ENCODE results near the gene ZNF672. TPM values are rescaled to one million over a fixed set of nuclear protein-coding genes. Genes with fewer than 3 reads are reported as not detected.

ZNF672 gene
- total RNA-seq, 4 donors from 2014 or later, result 15.0 to 34.3 (median 24.0) TPM

- no peak overlapping the region for H3K27ac ChIP-seq
- H3K36me3 ChIP-seq, result no peaks in the 10 kb centered on the region
- TF ChIP-seq CTCF (IDR thresholded peaks at IDR 0.05) (no peak), POLR2A (IDR thresholded peaks at IDR 0.05) (no peak)
- no peak overlapping the region for H3K4me3 ChIP-seq
- no peak for DNase-seq
- H3K27me3 ChIP-seq, result peaks cover 0 to 7% of the 10 kb centered on the region in 2 donors
- no peaks in the 10 kb centered on the region for H3K4me1 ChIP-seq
- intact Hi-C loops (cut with DNase I; ENCODE audit: low total_unique reads), result no loop called here
- no peaks in the 10 kb centered on the region for H3K9me3 ChIP-seq
These were observed 54.6 kb downstream of the ZNF672 start for GRCh38 chr1:248892590-248892989.

GRCh38 chr1:248894837-248895236 is 56.8 kb downstream of the ZNF672 start:
- no peak for DNase-seq
- Histone ChIP-seq H3K9me3 (no peaks in the 10 kb centered on the region), H3K27ac (no peak overlapping the region), H3K36me3 (no peaks in the 10 kb centered on the region), H3K4me1 (no peaks in the 10 kb centered on the region), H3K27me3 (peaks cover 0 to 7% of the 10 kb centered on the region in 2 donors), H3K4me3 (no peak overlapping the region)
- TF ChIP-seq CTCF (IDR thresholded peaks at IDR 0.05) (no peak), POLR2A (IDR thresholded peaks at IDR 0.05) (no peak)
- intact Hi-C loops (cut with DNase I; ENCODE audit: low total_unique reads), result no loop called here

- H3K36me3 ChIP-seq, result no peaks in the 10 kb centered on the region
- H3K27me3 ChIP-seq, result peaks cover 0 to 7% of the 10 kb centered on the region in 2 donors
- no peak overlapping the region for H3K27ac ChIP-seq
- TF ChIP-seq CTCF (IDR thresholded peaks at IDR 0.05) (no peak), POLR2A (IDR thresholded peaks at IDR 0.05) (no peak)
- intact Hi-C loops (cut with DNase I; ENCODE audit: low total_unique reads), result no loop called here
- H3K4me3 ChIP-seq, result no peak overlapping the region
- DNase-seq, result no peak
- no peaks in the 10 kb centered on the region for H3K4me1 ChIP-seq
- H3K9me3 ChIP-seq, result no peaks in the 10 kb centered on the region
These were observed 59.7 kb downstream of the ZNF672 start for GRCh38 chr1:248897412-248898337.

Small RNAs within 50 kb of the gene (microRNA-seq; reads per million reads assigned to microRNA genes)
- 2.9 reads per million for gene MIR3124 (ENCODE audit: borderline microRNAs expressed, borderline replicate concordance)

Small RNAs within 50 kb of the gene (small RNA-seq; reads per million reads assigned to genes)
- not detected for gene MIR3124

Other genes with a start within 250 kb of the ZNF672 start
- not detected for gene OR2T10, start 240.5 kb upstream of the ZNF672 start, total RNA-seq
- gene OR2T11, start 203.1 kb upstream of the ZNF672 start, total RNA-seq, result not detected
- gene OR2T35, start 192.9 kb upstream of the ZNF672 start, total RNA-seq, result not detected
- not detected for gene OR2T27, start 182.7 kb upstream of the ZNF672 start, total RNA-seq
- not detected for gene OR14I1, start 135.5 kb upstream of the ZNF672 start, total RNA-seq
- not detected for gene LYPD8, start 82.5 kb upstream of the ZNF672 start, total RNA-seq
- 10 to 100 TPM in 3 of 4 donors, 1 to 10 TPM in 1; 2.6 to 29.8 (median 16.4) TPM for gene SH3BP5L, start 12.3 kb upstream of the ZNF672 start, total RNA-seq
- 10 to 100 TPM; 21.2 to 43.5 (median 29.2) TPM for gene ZNF692, start 20.9 kb downstream of the ZNF672 start, total RNA-seq
- gene PGBD2, start 68.0 kb downstream of the ZNF672 start, total RNA-seq, result 10 to 100 TPM in 3 of 4 donors, 1 to 10 TPM in 1; 7.9 to 16.5 (median 13.0) TPM

Measured in uterus (tissue), 4 donors.